Karpas-422 (cell line): ENCODE data around the gene TAMALIN. TPM values are rescaled to one million over a fixed set of nuclear protein-coding genes. Genes with fewer than 3 reads are reported as not detected.

Source experiments
- DNase-seq: peaks from one replicate; pipeline ENCODE4 v3.0.0-alpha.2; 2015
- H2AFZ ChIP-seq: fragments of 200-600 bp; sonication (generic); 2 replicates; pipeline ENCODE4 v1.6.1; 2014; ENCODE audit warnings: antibody characterized with exemption, low read length, mixed read lengths
- H3K27ac ChIP-seq: fragments of 200-600 bp; sonication (generic); 2 replicates; pipeline ENCODE4 v1.5.1; 2014; ENCODE audit warnings: mild to moderate bottlenecking, low read length, moderate library complexity
- H3K27me3 ChIP-seq: fragments of 200-600 bp; sonication (generic); 2 replicates; pipeline ENCODE4 v1.6.1; 2014; ENCODE audit warnings: low read length, mixed read lengths
- H3K36me3 ChIP-seq: fragments of 200-600 bp; sonication (generic); 2 replicates; pipeline ENCODE4 v1.6.1; 2014; ENCODE audit warnings: low read length, mixed read lengths; ENCODE audit not compliant: insufficient read depth
- H3K4me1 ChIP-seq: fragments of 200-600 bp; sonication (generic); 2 replicates; pipeline ENCODE4 v1.6.1; 2014; ENCODE audit warnings: mild to moderate bottlenecking, low read length, mixed read lengths
- H3K4me2 ChIP-seq: fragments of 200-600 bp; sonication (generic); 2 replicates; pipeline ENCODE4 v1.6.1; 2014; ENCODE audit warnings: low read length, low read depth, mild to moderate bottlenecking; ENCODE audit not compliant: poor library complexity, severe bottlenecking
- H3K4me3 ChIP-seq: fragments of 200-600 bp; sonication (generic); 2 replicates; pipeline ENCODE4 v1.5.1; 2014; ENCODE audit warnings: mild to moderate bottlenecking, antibody characterized with exemption, low read length, mixed read lengths
- H3K79me2 ChIP-seq: fragments of 200-600 bp; sonication (generic); 2 replicates; pipeline ENCODE4 v1.6.1; 2014; ENCODE audit warnings: mild to moderate bottlenecking, low read length, mixed read lengths
- H3K9ac ChIP-seq: fragments of 200-600 bp; sonication (generic); 2 replicates; pipeline ENCODE4 v1.6.0; 2014; ENCODE audit warnings: low read length
- H3K9me2 ChIP-seq: fragments of 200-600 bp; sonication (generic), shearing (Covaris generic); replicated peaks from 2 replicates; pipeline ENCODE4 v1.6.0; 2014; ENCODE audit warnings: mild to moderate bottlenecking, low read length, moderate library complexity; ENCODE audit not compliant: insufficient read depth
- H3K9me3 ChIP-seq: fragments of 300-700, 200-600 bp; sonication (generic); 2 replicates; pipeline ENCODE4 v1.6.1; 2014; ENCODE audit warnings: low read length, mixed read lengths
- H4K20me1 ChIP-seq: fragments of 200-600 bp; sonication (generic); 2 replicates; pipeline ENCODE4 v1.6.1; 2014; ENCODE audit warnings: mild to moderate bottlenecking, antibody characterized with exemption, low read length, low read depth; ENCODE audit not compliant: insufficient read depth
- total RNA-seq: library from RNA; depleted of rRNA; stranded (reverse); fragments of >200 nt; shearing (Covaris generic); gene quantifications from 2 replicates; pipeline ENCODE4 v1.2.3, GENCODE V29; 2014; ENCODE audit warnings: low replicate concordance

Gene TAMALIN
- total RNA-seq, 1 experiment from 2014 or later, result not detected

- no peak overlapping the region for H3K4me2 ChIP-seq
- no peaks in the 10 kb centered on the region for H3K79me2 ChIP-seq
- no peaks in the 10 kb centered on the region for H4K20me1 ChIP-seq
- H3K9me2 ChIP-seq, result no peaks in the 10 kb centered on the region
- no peaks in the 10 kb centered on the region for H3K4me1 ChIP-seq
- H3K9me3 ChIP-seq, result no peaks in the 10 kb centered on the region
- no peaks in the 10 kb centered on the region for H3K36me3 ChIP-seq
- no peak overlapping the region for H3K27ac ChIP-seq
- DNase-seq, result no peak
- no peak overlapping the region for H3K9ac ChIP-seq
- no peak overlapping the region for H2AFZ ChIP-seq
- H3K27me3 ChIP-seq, result no peaks in the 10 kb centered on the region
- no peak overlapping the region for H3K4me3 ChIP-seq
These were observed 19.9 kb upstream of the TAMALIN start for GRCh38 chr12:51986834-51987233.

- no peaks in the 10 kb centered on the region for H3K4me1 ChIP-seq
- no peaks in the 10 kb centered on the region for H3K36me3 ChIP-seq
- no peaks in the 10 kb centered on the region for H3K9me3 ChIP-seq
- DNase-seq, result no peak
- no peak overlapping the region for H3K27ac ChIP-seq
- H3K4me3 ChIP-seq, result no peak overlapping the region
- no peaks in the 10 kb centered on the region for H3K9me2 ChIP-seq
- no peak overlapping the region for H3K9ac ChIP-seq
- no peaks in the 10 kb centered on the region for H4K20me1 ChIP-seq
- no peaks in the 10 kb centered on the region for H3K79me2 ChIP-seq
- no peak overlapping the region for H2AFZ ChIP-seq
- H3K27me3 ChIP-seq, result no peaks in the 10 kb centered on the region
- H3K4me2 ChIP-seq, result no peak overlapping the region
These were observed 14.5 kb upstream of the TAMALIN start for GRCh38 chr12:51992246-51992645.

- Histone ChIP-seq H3K4me3 (no peak overlapping the region), H3K9ac (no peak overlapping the region)
These were observed 12.3 kb upstream of the TAMALIN start for GRCh38 chr12:51994539-51994820.

GRCh38 chr12:51994959-51995358 lies 11.8 kb upstream of the TAMALIN start:
- Histone ChIP-seq H3K36me3 (no peaks in the 10 kb centered on the region), H2AFZ (no peak overlapping the region), H3K4me1 (no peaks in the 10 kb centered on the region), H3K79me2 (no peaks in the 10 kb centered on the region), H3K4me3 (no peak overlapping the region), H4K20me1 (no peaks in the 10 kb centered on the region), H3K9me3 (no peaks in the 10 kb centered on the region), H3K4me2 (no peak overlapping the region), H3K27ac (no peak overlapping the region), H3K9ac (no peak overlapping the region), H3K27me3 (no peaks in the 10 kb centered on the region), H3K9me2 (no peaks in the 10 kb centered on the region)
- DNase-seq, result no peak

More at GRCh38 chr12:51994539-51994820, 12.3 kb upstream of the TAMALIN start:
- no peaks in the 10 kb centered on the region for H3K79me2 ChIP-seq
- H3K4me1 ChIP-seq, result no peaks in the 10 kb centered on the region
- H3K36me3 ChIP-seq, result no peaks in the 10 kb centered on the region
- H4K20me1 ChIP-seq, result no peaks in the 10 kb centered on the region
- H3K9me3 ChIP-seq, result no peaks in the 10 kb centered on the region
- H3K9me2 ChIP-seq, result no peaks in the 10 kb centered on the region
- H3K27me3 ChIP-seq, result no peaks in the 10 kb centered on the region
- DNase-seq, result no peak
- no peak overlapping the region for H2AFZ ChIP-seq
- H3K27ac ChIP-seq, result no peak overlapping the region
- H3K4me2 ChIP-seq, result no peak overlapping the region

GRCh38 chr12:51997136-51997535 lies 9.6 kb upstream of the TAMALIN start:
- no peak overlapping the region for H2AFZ ChIP-seq
- no peak for DNase-seq
- H3K27me3 ChIP-seq, result no peaks in the 10 kb centered on the region
- no peaks in the 10 kb centered on the region for H3K9me3 ChIP-seq
- no peaks in the 10 kb centered on the region for H3K36me3 ChIP-seq
- no peaks in the 10 kb centered on the region for H3K4me1 ChIP-seq
- H3K79me2 ChIP-seq, result no peaks in the 10 kb centered on the region
- H3K4me2 ChIP-seq, result no peak overlapping the region
- no peaks in the 10 kb centered on the region for H4K20me1 ChIP-seq
- H3K9ac ChIP-seq, result no peak overlapping the region
- H3K9me2 ChIP-seq, result no peaks in the 10 kb centered on the region
- H3K4me3 ChIP-seq, result no peak overlapping the region
- H3K27ac ChIP-seq, result no peak overlapping the region

- Histone ChIP-seq H4K20me1 (no peaks in the 10 kb centered on the region), H3K4me1 (peaks cover 18% of the 10 kb centered on the region), H3K9me3 (no peaks in the 10 kb centered on the region), H3K9me2 (no peaks in the 10 kb centered on the region), H3K9ac (no peak overlapping the region), H3K4me2 (no peak overlapping the region), H2AFZ (no peak overlapping the region), H3K27ac (no peak overlapping the region), H3K4me3 (no peak overlapping the region), H3K27me3 (no peaks in the 10 kb centered on the region), H3K79me2 (no peaks in the 10 kb centered on the region), H3K36me3 (no peaks in the 10 kb centered on the region)
- no peak for DNase-seq
These were observed 3.7 kb upstream of the TAMALIN start for GRCh38 chr12:52003016-52003550.

- Histone ChIP-seq H3K79me2 (no peaks in the 10 kb centered on the region), H3K4me2 (no peak overlapping the region), H3K9me2 (no peaks in the 10 kb centered on the region), H4K20me1 (no peaks in the 10 kb centered on the region), H3K27ac (no peak overlapping the region), H3K27me3 (no peaks in the 10 kb centered on the region), H3K9me3 (no peaks in the 10 kb centered on the region), H3K9ac (no peak overlapping the region), H3K4me1 (peaks cover 18% of the 10 kb centered on the region), H2AFZ (no peak overlapping the region), H3K36me3 (no peaks in the 10 kb centered on the region), H3K4me3 (no peak overlapping the region)
- DNase-seq, result no peak
These were observed 3.2 kb upstream of the TAMALIN start for GRCh38 chr12:52003591-52003990.

GRCh38 chr12:52004042-52004648 lies 2.6 kb upstream of the TAMALIN start:
- H3K36me3 ChIP-seq, result no peaks in the 10 kb centered on the region
- H3K4me2 ChIP-seq, result no peak overlapping the region
- no peaks in the 10 kb centered on the region for H3K9me2 ChIP-seq
- no peaks in the 10 kb centered on the region for H4K20me1 ChIP-seq
- H3K4me3 ChIP-seq, result no peak overlapping the region
- no peak overlapping the region for H2AFZ ChIP-seq
- DNase-seq, result no peak
- H3K9me3 ChIP-seq, result no peaks in the 10 kb centered on the region
- H3K9ac ChIP-seq, result no peak overlapping the region
- peaks cover 24% of the 10 kb centered on the region for H3K4me1 ChIP-seq
- no peaks in the 10 kb centered on the region for H3K79me2 ChIP-seq
- no peak overlapping the region for H3K27ac ChIP-seq
- H3K27me3 ChIP-seq, result no peaks in the 10 kb centered on the region
